IPS DF 6.9 (cell line): ENCODE measurements around the gene PTPRF.

ENCODE experiments used
- DNase-seq: peaks from one replicate; pipeline ENCODE4 v3.0.0-alpha.2; 2013; ENCODE audit warnings: low read depth, low spot score
- H3K27ac ChIP-seq: one replicate; pipeline ENCODE4 v1.5.1; 2013; ENCODE audit warnings: low read length, control low read depth
- H3K27me3 ChIP-seq: 2 replicates; pipeline ENCODE4 v1.6.1; 2013; ENCODE audit warnings: mild to moderate bottlenecking, low read length; ENCODE audit not compliant: control insufficient read depth, insufficient read depth
- H3K36me3 ChIP-seq: 2 replicates; pipeline ENCODE4 v1.6.1; 2013; ENCODE audit warnings: low read length; ENCODE audit not compliant: control insufficient read depth, insufficient read depth
- H3K4me1 ChIP-seq: 2 replicates; pipeline ENCODE4 v1.6.1; 2013; ENCODE audit warnings: low read length; ENCODE audit not compliant: control insufficient read depth, insufficient read depth
- H3K4me3 ChIP-seq: 2 replicates; pipeline ENCODE4 v1.5.1; 2013; ENCODE audit warnings: mild to moderate bottlenecking, low read length
- H3K9me3 ChIP-seq: 2 replicates; pipeline ENCODE4 v1.6.1; 2013; ENCODE audit warnings: low read length, inconsistent platforms; ENCODE audit not compliant: control insufficient read depth, insufficient read depth
- WGBS: extraction: QIAGEN DNeasy Blood & Tissue Kit; methylation state at CpG from one replicate; pipeline ENCODE4 v1.1.7; 2013; ENCODE audit warnings: mixed read lengths, missing lambda C conversion rate; ENCODE audit not compliant: insufficient read length, insufficient coverage; 5-methylcytosine and 5-hydroxymethylcytosine counted together

PTPRF gene

GRCh38 chr1:43605766-43606165 is 75.1 kb downstream of the PTPRF start:
- WGBS, result no CpG with 5 or more reads among the region's 7 CpGs
- no peaks in the 10 kb centered on the region for H3K9me3 ChIP-seq
- H3K4me1 ChIP-seq, result no peaks in the 10 kb centered on the region
- no peak overlapping the region for H3K27ac ChIP-seq
- H3K27me3 ChIP-seq, result no peaks in the 10 kb centered on the region
- no peak overlapping the region for H3K4me3 ChIP-seq
- peaks cover 62% of the 10 kb centered on the region for H3K36me3 ChIP-seq
- DNase-seq, result no peak

- Histone ChIP-seq H3K36me3 (peaks cover 57% of the 10 kb centered on the region), H3K4me1 (no peaks in the 10 kb centered on the region), H3K4me3 (no peak overlapping the region), H3K9me3 (no peaks in the 10 kb centered on the region), H3K27me3 (no peaks in the 10 kb centered on the region), H3K27ac (no peak overlapping the region)
- no CpG with 5 or more reads among the region's 13 CpGs for WGBS
- DNase-seq, result no peak
Observed at GRCh38 chr1:43606624-43607023, 75.9 kb downstream of the PTPRF start.

- no peaks in the 10 kb centered on the region for H3K4me1 ChIP-seq
- no peaks in the 10 kb centered on the region for H3K27me3 ChIP-seq
- no peak for DNase-seq
- H3K36me3 ChIP-seq, result peaks cover 58% of the 10 kb centered on the region
- no peak overlapping the region for H3K27ac ChIP-seq
- H3K4me3 ChIP-seq, result no peak overlapping the region
- no CpG with 5 or more reads among the region's 5 CpGs for WGBS
- no peaks in the 10 kb centered on the region for H3K9me3 ChIP-seq
Observed at GRCh38 chr1:43608827-43609226, 78.1 kb downstream of the PTPRF start.

- H3K4me3 ChIP-seq, result no peak overlapping the region
- no CpG with 5 or more reads among the region's 5 CpGs for WGBS
- H3K27me3 ChIP-seq, result no peaks in the 10 kb centered on the region
- no peak for DNase-seq
- no peaks in the 10 kb centered on the region for H3K9me3 ChIP-seq
- no peaks in the 10 kb centered on the region for H3K4me1 ChIP-seq
- no peak overlapping the region for H3K27ac ChIP-seq
- peaks cover 47% of the 10 kb centered on the region for H3K36me3 ChIP-seq
Observed at GRCh38 chr1:43610339-43610738, 79.7 kb downstream of the PTPRF start.

GRCh38 chr1:43611950-43612349 is 81.3 kb downstream of the PTPRF start:
- H3K27ac ChIP-seq, result no peak overlapping the region
- H3K9me3 ChIP-seq, result no peaks in the 10 kb centered on the region
- no peak for DNase-seq
- no CpG with 5 or more reads among the region's 7 CpGs for whole genome bisulfite sequencing
- no peaks in the 10 kb centered on the region for H3K27me3 ChIP-seq
- no peaks in the 10 kb centered on the region for H3K4me1 ChIP-seq
- H3K4me3 ChIP-seq, result no peak overlapping the region
- H3K36me3 ChIP-seq, result peaks cover 34% of the 10 kb centered on the region

- DNase-seq, result no peak
- Histone ChIP-seq H3K27ac (no peak overlapping the region), H3K4me1 (no peaks in the 10 kb centered on the region), H3K27me3 (no peaks in the 10 kb centered on the region), H3K4me3 (no peak overlapping the region), H3K9me3 (no peaks in the 10 kb centered on the region), H3K36me3 (peaks cover 31% of the 10 kb centered on the region)
- WGBS, result no CpG with 5 or more reads among the region's 15 CpGs
Observed at GRCh38 chr1:43612406-43612805, 81.7 kb downstream of the PTPRF start.

- H3K27me3 ChIP-seq, result no peaks in the 10 kb centered on the region
- no peaks in the 10 kb centered on the region for H3K9me3 ChIP-seq
- no peaks in the 10 kb centered on the region for H3K4me1 ChIP-seq
- DNase-seq, result no peak
- no CpG with 5 or more reads among the region's 22 CpGs for WGBS
- no peak overlapping the region for H3K4me3 ChIP-seq
- no peak overlapping the region for H3K27ac ChIP-seq
- H3K36me3 ChIP-seq, result peaks cover 33% of the 10 kb centered on the region
Observed at GRCh38 chr1:43613075-43613942, 82.6 kb downstream of the PTPRF start.

GRCh38 chr1:43614211-43614610 is 83.5 kb downstream of the PTPRF start:
- no peak overlapping the region for H3K27ac ChIP-seq
- WGBS, result no CpG with 5 or more reads among the region's 11 CpGs
- H3K4me3 ChIP-seq, result no peak overlapping the region
- peaks cover 32% of the 10 kb centered on the region for H3K36me3 ChIP-seq
- H3K9me3 ChIP-seq, result no peaks in the 10 kb centered on the region
- H3K4me1 ChIP-seq, result no peaks in the 10 kb centered on the region
- DNase-seq, result no peak
- no peaks in the 10 kb centered on the region for H3K27me3 ChIP-seq

GRCh38 chr1:43614891-43615290 is 84.2 kb downstream of the PTPRF start:
- no CpG with 5 or more reads among the region's 6 CpGs for WGBS
- DNase-seq, result no peak
- peaks cover 34% of the 10 kb centered on the region for H3K36me3 ChIP-seq

GRCh38 chr1:43616383-43616782 is 85.7 kb downstream of the PTPRF start:
- no CpG with 5 or more reads among the region's 7 CpGs for WGBS
- no peak overlapping the region for H3K27ac ChIP-seq
- no peaks in the 10 kb centered on the region for H3K4me1 ChIP-seq
- no peaks in the 10 kb centered on the region for H3K27me3 ChIP-seq
- H3K9me3 ChIP-seq, result no peaks in the 10 kb centered on the region
- H3K36me3 ChIP-seq, result peaks cover 46% of the 10 kb centered on the region
- H3K4me3 ChIP-seq, result no peak overlapping the region
- no peak for DNase-seq

More at GRCh38 chr1:43614891-43615290, 84.2 kb downstream of the PTPRF start:
- H3K27me3 ChIP-seq, result no peaks in the 10 kb centered on the region
- no peak overlapping the region for H3K4me3 ChIP-seq
- H3K27ac ChIP-seq, result no peak overlapping the region
- H3K9me3 ChIP-seq, result no peaks in the 10 kb centered on the region
- H3K4me1 ChIP-seq, result no peaks in the 10 kb centered on the region

GRCh38 chr1:43617011-43617410 is 86.3 kb downstream of the PTPRF start:
- Histone ChIP-seq H3K4me1 (no peaks in the 10 kb centered on the region), H3K27ac (no peak overlapping the region), H3K9me3 (no peaks in the 10 kb centered on the region), H3K27me3 (no peaks in the 10 kb centered on the region), H3K36me3 (peaks cover 51% of the 10 kb centered on the region), H3K4me3 (no peak overlapping the region)
- no peak for DNase-seq
- no CpG with 5 or more reads among the region's 5 CpGs for WGBS
